WTC11 (cell line): ENCODE results near the gene ABCA1. TPM values are rescaled to one million over a fixed set of nuclear protein-coding genes. Genes with fewer than 3 reads are reported as not detected.

Experiments
- ATAC-seq: fragments of 200-7000 bp; cut with Tn5 transposase; 2 replicates; pipeline ENCODE4 v1.10.0; 2021; ENCODE audit warnings: mild to moderate bottlenecking, moderate library complexity
- CTCF ChIA-PET: fragments of 300-600 bp; sonication (Branson Sonifier 250); formaldehyde crosslinking; loops from one replicate; lab custom pipeline; 2021; ENCODE audit warnings: antibody characterized with exemption; lab: Charles Lee
- POLR2A ChIA-PET: fragments of 350-600 bp; sonication (Branson Sonifier 250); formaldehyde crosslinking; loops from one replicate; lab custom pipeline; 2021; ENCODE audit warnings: antibody characterized with exemption; lab: Charles Lee
- DNase-seq: peaks from one replicate; pipeline ENCODE4 v3.0.0; 2021; ENCODE audit warnings: low spot score
- H3K27ac Mint-ChIP-seq: 2 replicates; pipeline ENCODE4 v1.8.0; 2021; ENCODE audit warnings: mixed read lengths
- H3K27me3 Mint-ChIP-seq: 2 replicates; pipeline ENCODE4 v1.8.0; 2021; ENCODE audit warnings: low read depth, mild to moderate bottlenecking, moderate library complexity, mixed read lengths
- H3K36me3 Mint-ChIP-seq: 2 replicates; pipeline ENCODE4 v1.8.0; 2021; ENCODE audit warnings: mixed read lengths
- H3K4me1 Mint-ChIP-seq: 2 replicates; pipeline ENCODE4 v1.8.0; 2022; ENCODE audit warnings: mixed read lengths
- H3K4me3 Mint-ChIP-seq: 2 replicates; pipeline ENCODE4 v1.8.0; 2021; ENCODE audit warnings: mild to moderate bottlenecking, moderate library complexity, mixed read lengths
- H3K9me3 Mint-ChIP-seq: 2 replicates; pipeline ENCODE4 v1.8.0; 2021; ENCODE audit warnings: mixed read lengths
- ATF1 ChIP-seq: sonication (generic); formaldehyde crosslinking; IDR thresholded peaks from 2 replicates; pipeline ENCODE4 v1.8.1; 2023; ENCODE audit warnings: mild to moderate bottlenecking, moderate library complexity, missing genetic modification reagents
- CBFB ChIP-seq: sonication (generic); formaldehyde crosslinking; IDR thresholded peaks from 2 replicates; pipeline ENCODE4 v1.8.1; 2022; ENCODE audit warnings: mild to moderate bottlenecking, low read depth, missing genetic modification reagents
- FOXK1 ChIP-seq: sonication (generic); formaldehyde crosslinking; IDR thresholded peaks from 2 replicates; pipeline ENCODE4 v1.8.0; 2022; ENCODE audit warnings: mild to moderate bottlenecking, moderate library complexity, missing genetic modification reagents
- FOXP1 ChIP-seq: sonication (generic); formaldehyde crosslinking; IDR thresholded peaks from 2 replicates; pipeline ENCODE4 v1.8.0; 2022; ENCODE audit warnings: missing genetic modification reagents, mild to moderate bottlenecking, moderate library complexity, borderline replicate concordance
- GRHL2 ChIP-seq: fragments of 250-450 bp; sonication (Bioruptor Pico); IDR thresholded peaks from 2 replicates; pipeline ENCODE4 v1.8.0; 2022; ENCODE audit warnings: mild to moderate bottlenecking, moderate library complexity; ENCODE audit not compliant: insufficient replicate concordance, severe bottlenecking
- KAT7 ChIP-seq: sonication (generic); formaldehyde crosslinking; IDR thresholded peaks from 2 replicates; pipeline ENCODE4 v1.8.1; 2023; ENCODE audit warnings: missing genetic modification reagents, mild to moderate bottlenecking, borderline replicate concordance
- NFYB ChIP-seq: sonication (generic); formaldehyde crosslinking; conservative IDR thresholded peaks from 2 replicates; pipeline ENCODE4 v1.8.0; 2022; ENCODE audit warnings: low read depth, missing genetic modification reagents
- NR1H2 ChIP-seq: sonication (generic); formaldehyde crosslinking; IDR thresholded peaks from 2 replicates; pipeline ENCODE4 v1.9.0; 2021; ENCODE audit warnings: mild to moderate bottlenecking, moderate library complexity, missing genetic modification reagents
- NR3C1 ChIP-seq: sonication (generic); formaldehyde crosslinking; conservative IDR thresholded peaks from 2 replicates; pipeline ENCODE4 v1.8.1; 2023; ENCODE audit warnings: low read depth, mild to moderate bottlenecking, missing genetic modification reagents
- SP1 ChIP-seq: sonication (generic); formaldehyde crosslinking; conservative IDR thresholded peaks from 2 replicates; pipeline ENCODE4 v1.8.1; 2022; ENCODE audit warnings: missing genetic modification reagents
- ZNF219 ChIP-seq: sonication (generic); formaldehyde crosslinking; IDR thresholded peaks from 2 replicates; pipeline ENCODE4 v1.8.0; 2023; ENCODE audit warnings: missing genetic modification reagents, mild to moderate bottlenecking, borderline replicate concordance
- ZNF317 ChIP-seq: sonication (generic); formaldehyde crosslinking; IDR thresholded peaks from 2 replicates; pipeline ENCODE4 v1.8.1; 2023; ENCODE audit warnings: low read depth, mild to moderate bottlenecking, moderate library complexity, missing genetic modification reagents, borderline replicate concordance
- total RNA-seq: library from RNA; stranded (reverse); gene quantifications from 3 replicates; pipeline ENCODE4 v1.2.3, GENCODE V29; 2021
- TF ChIP-seq, protein P1 (sequence below): sonication (generic); formaldehyde crosslinking; IDR thresholded peaks from 2 replicates; pipeline ENCODE4 v1.8.0; 2023; ENCODE audit warnings: missing genetic modification reagents, mild to moderate bottlenecking, borderline replicate concordance
- TF ChIP-seq, protein P2 (sequence below): sonication (generic); formaldehyde crosslinking; IDR thresholded peaks from 2 replicates; pipeline ENCODE4 v1.8.0; 2022; ENCODE audit warnings: missing genetic modification reagents
- TF ChIP-seq, protein P3 (sequence below): sonication (generic); formaldehyde crosslinking; IDR thresholded peaks from 2 replicates; pipeline ENCODE4 v1.8.1; 2023; ENCODE audit warnings: mild to moderate bottlenecking, missing genetic modification reagents, borderline replicate concordance

Gene ABCA1
- total RNA-seq, 1 experiment from 2014 or later = 7.8 TPM

DNA sequence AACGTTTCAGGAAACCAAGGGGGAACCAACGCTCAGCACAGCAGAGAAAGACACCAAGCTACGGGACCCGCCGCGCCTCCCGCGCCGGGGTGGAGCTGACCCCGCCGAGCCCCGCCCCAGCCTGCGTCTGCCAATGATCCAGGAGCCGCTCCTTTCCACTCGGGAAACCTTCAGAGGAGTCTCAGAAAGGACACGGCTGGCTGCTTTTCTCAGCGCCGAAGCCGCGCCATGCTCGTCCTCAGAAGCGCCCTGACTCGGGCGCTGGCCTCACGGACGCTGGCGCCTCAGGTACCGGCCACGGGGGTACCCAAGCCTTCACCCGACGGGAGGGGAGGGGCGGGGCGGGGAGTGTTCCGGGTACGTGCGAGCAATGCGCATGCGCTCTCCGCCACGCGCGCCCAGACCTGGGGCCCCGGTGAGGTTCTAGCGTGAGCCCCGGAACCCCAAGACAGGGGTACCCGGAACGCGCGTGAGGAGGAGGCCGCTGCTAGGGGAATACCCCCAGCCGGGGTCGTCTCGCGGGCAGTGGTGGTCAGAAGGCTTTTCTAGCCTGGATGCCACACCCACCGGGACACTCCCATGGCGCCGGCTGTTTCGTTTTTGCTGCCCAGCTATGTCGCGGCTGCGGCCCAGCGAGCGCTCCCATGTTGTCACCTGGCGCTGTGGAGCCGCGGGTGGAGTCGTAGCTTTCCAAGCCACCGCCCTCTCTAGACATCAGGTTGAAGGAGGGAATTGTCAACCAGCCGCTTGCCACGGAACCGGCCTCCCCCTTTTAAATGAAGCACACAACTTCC is 180.2 kb downstream of the ABCA1 start, which contains the start of gene NIPSNAP3A (continued):
- TF ChIP-seq, protein P1, sequence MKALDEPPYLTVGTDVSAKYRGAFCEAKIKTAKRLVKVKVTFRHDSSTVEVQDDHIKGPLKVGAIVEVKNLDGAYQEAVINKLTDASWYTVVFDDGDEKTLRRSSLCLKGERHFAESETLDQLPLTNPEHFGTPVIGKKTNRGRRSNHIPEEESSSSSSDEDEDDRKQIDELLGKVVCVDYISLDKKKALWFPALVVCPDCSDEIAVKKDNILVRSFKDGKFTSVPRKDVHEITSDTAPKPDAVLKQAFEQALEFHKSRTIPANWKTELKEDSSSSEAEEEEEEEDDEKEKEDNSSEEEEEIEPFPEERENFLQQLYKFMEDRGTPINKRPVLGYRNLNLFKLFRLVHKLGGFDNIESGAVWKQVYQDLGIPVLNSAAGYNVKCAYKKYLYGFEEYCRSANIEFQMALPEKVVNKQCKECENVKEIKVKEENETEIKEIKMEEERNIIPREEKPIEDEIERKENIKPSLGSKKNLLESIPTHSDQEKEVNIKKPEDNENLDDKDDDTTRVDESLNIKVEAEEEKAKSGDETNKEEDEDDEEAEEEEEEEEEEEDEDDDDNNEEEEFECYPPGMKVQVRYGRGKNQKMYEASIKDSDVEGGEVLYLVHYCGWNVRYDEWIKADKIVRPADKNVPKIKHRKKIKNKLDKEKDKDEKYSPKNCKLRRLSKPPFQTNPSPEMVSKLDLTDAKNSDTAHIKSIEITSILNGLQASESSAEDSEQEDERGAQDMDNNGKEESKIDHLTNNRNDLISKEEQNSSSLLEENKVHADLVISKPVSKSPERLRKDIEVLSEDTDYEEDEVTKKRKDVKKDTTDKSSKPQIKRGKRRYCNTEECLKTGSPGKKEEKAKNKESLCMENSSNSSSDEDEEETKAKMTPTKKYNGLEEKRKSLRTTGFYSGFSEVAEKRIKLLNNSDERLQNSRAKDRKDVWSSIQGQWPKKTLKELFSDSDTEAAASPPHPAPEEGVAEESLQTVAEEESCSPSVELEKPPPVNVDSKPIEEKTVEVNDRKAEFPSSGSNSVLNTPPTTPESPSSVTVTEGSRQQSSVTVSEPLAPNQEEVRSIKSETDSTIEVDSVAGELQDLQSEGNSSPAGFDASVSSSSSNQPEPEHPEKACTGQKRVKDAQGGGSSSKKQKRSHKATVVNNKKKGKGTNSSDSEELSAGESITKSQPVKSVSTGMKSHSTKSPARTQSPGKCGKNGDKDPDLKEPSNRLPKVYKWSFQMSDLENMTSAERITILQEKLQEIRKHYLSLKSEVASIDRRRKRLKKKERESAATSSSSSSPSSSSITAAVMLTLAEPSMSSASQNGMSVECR (CRISPR knock-in tag) = peak; percentile 78; the same call in 1 of the 2 replicates
- TF ChIP-seq, protein P2, sequence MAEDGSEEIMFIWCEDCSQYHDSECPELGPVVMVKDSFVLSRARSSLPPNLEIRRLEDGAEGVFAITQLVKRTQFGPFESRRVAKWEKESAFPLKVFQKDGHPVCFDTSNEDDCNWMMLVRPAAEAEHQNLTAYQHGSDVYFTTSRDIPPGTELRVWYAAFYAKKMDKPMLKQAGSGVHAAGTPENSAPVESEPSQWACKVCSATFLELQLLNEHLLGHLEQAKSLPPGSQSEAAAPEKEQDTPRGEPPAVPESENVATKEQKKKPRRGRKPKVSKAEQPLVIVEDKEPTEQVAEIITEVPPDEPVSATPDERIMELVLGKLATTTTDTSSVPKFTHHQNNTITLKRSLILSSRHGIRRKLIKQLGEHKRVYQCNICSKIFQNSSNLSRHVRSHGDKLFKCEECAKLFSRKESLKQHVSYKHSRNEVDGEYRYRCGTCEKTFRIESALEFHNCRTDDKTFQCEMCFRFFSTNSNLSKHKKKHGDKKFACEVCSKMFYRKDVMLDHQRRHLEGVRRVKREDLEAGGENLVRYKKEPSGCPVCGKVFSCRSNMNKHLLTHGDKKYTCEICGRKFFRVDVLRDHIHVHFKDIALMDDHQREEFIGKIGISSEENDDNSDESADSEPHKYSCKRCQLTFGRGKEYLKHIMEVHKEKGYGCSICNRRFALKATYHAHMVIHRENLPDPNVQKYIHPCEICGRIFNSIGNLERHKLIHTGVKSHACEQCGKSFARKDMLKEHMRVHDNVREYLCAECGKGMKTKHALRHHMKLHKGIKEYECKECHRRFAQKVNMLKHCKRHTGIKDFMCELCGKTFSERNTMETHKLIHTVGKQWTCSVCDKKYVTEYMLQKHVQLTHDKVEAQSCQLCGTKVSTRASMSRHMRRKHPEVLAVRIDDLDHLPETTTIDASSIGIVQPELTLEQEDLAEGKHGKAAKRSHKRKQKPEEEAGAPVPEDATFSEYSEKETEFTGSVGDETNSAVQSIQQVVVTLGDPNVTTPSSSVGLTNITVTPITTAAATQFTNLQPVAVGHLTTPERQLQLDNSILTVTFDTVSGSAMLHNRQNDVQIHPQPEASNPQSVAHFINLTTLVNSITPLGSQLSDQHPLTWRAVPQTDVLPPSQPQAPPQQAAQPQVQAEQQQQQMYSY (CRISPR knock-in tag) = no peak
- no peak for TF ChIP-seq NR3C1 (CRISPR knock-in tag)
- 0 out of 2 replicates have a peak, but pooled peaks have one; percentile 75 for TF ChIP-seq KAT7
- TF ChIP-seq CBFB (CRISPR knock-in tag) = no peak
- TF ChIP-seq SP1 (CRISPR knock-in tag) = peak; percentile 80
- peak; percentile 39; the same call in 1 of the 2 replicates for TF ChIP-seq FOXK1
- no peak for TF ChIP-seq GRHL2 (CRISPR knock-in tag)
- TF ChIP-seq ZNF219 (CRISPR knock-in tag) = no peak
- TF ChIP-seq, protein P3, sequence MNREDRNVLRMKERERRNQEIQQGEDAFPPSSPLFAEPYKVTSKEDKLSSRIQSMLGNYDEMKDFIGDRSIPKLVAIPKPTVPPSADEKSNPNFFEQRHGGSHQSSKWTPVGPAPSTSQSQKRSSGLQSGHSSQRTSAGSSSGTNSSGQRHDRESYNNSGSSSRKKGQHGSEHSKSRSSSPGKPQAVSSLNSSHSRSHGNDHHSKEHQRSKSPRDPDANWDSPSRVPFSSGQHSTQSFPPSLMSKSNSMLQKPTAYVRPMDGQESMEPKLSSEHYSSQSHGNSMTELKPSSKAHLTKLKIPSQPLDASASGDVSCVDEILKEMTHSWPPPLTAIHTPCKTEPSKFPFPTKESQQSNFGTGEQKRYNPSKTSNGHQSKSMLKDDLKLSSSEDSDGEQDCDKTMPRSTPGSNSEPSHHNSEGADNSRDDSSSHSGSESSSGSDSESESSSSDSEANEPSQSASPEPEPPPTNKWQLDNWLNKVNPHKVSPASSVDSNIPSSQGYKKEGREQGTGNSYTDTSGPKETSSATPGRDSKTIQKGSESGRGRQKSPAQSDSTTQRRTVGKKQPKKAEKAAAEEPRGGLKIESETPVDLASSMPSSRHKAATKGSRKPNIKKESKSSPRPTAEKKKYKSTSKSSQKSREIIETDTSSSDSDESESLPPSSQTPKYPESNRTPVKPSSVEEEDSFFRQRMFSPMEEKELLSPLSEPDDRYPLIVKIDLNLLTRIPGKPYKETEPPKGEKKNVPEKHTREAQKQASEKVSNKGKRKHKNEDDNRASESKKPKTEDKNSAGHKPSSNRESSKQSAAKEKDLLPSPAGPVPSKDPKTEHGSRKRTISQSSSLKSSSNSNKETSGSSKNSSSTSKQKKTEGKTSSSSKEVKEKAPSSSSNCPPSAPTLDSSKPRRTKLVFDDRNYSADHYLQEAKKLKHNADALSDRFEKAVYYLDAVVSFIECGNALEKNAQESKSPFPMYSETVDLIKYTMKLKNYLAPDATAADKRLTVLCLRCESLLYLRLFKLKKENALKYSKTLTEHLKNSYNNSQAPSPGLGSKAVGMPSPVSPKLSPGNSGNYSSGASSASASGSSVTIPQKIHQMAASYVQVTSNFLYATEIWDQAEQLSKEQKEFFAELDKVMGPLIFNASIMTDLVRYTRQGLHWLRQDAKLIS (CRISPR knock-in tag) = no peak
- no peak for TF ChIP-seq NR1H2 (CRISPR knock-in tag)
- TF ChIP-seq ZNF317 = no peak

DNA sequence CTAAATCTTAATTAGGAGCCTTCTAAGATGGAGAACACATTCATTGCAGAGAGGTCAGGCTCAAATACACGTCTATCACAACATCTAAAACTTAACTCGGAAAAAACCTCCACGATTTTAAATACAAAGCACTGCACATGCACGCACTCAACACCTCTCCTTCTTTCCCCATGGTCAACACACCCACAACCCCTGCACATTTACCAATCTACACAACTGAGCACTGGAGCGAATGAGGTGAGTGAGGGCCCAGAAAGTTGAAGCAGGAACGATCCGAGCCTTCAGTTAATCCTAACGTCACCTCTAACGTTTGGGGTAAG is 180.8 kb downstream of the ABCA1 start:
- H3K4me1 Mint-ChIP-seq = peaks cover 25% of the 10 kb centered on the region
- H3K27ac Mint-ChIP-seq = peak overlapping the region; percentile 93; the same call in 1 of the 2 replicates
- ChIA-PET CTCF (interaction anchor here (0.6 to 1.2 kb wide), 4 partner anchors 23 to 626 kb away, joined by 3 to 4 read pairs (median 3); no protein-coding TSS in a partner anchor), POLR2A (interaction anchor here (0.7 to 1.0 kb wide), 2 partner anchors 12 to 481 kb away, joined by 3 to 9 read pairs; no protein-coding TSS in a partner anchor)
- H3K9me3 Mint-ChIP-seq = no peaks in the 10 kb centered on the region
- peak overlapping the region; percentile 97 for H3K4me3 Mint-ChIP-seq
- no peaks in the 10 kb centered on the region; the same call in 1 of the 2 replicates for H3K27me3 Mint-ChIP-seq
- H3K36me3 Mint-ChIP-seq = no peaks in the 10 kb centered on the region
- DNase-seq (no peak), ATAC-seq (no peak)
- no peak for TF ChIP-seq FOXP1
- no peak for TF ChIP-seq NFYB (CRISPR knock-in tag)
- TF ChIP-seq, protein P2 (CRISPR knock-in tag) = no peak
- no peak for TF ChIP-seq ATF1 (CRISPR knock-in tag)
- TF ChIP-seq SP1 (CRISPR knock-in tag) = no peak
